Effector memory CD8-positive, alpha-beta T cell (primary cell): ENCODE data around the gene DUSP1.

Source experiments
- ATAC-seq: fragments of 150-1000 bp; cut with Tn5 transposase; replicated peaks from 2 replicates; pipeline ENCODE4 v1.10.0; 2021; ENCODE audit warnings: mild to moderate bottlenecking, moderate library complexity
- DNase-seq, 3 experiments: peaks; one replicate each; pipeline ENCODE4 v3.0.0; 2021
- H3K27ac Mint-ChIP-seq, 2 donors: one replicate each; pipeline ENCODE4 v1.8.0; 2022; ENCODE audit warnings: mild to moderate bottlenecking in 2 of 2, mixed read lengths in 2 of 2, moderate library complexity in 2 of 2
- H3K27me3 Mint-ChIP-seq, 2 donors: one replicate each; pipeline ENCODE4 v1.8.0; 2022; ENCODE audit warnings: mixed read lengths in 2 of 2
- H3K36me3 Mint-ChIP-seq: one replicate; pipeline ENCODE4 v1.8.0; 2022; ENCODE audit warnings: mild to moderate bottlenecking, moderate library complexity, mixed read lengths; ENCODE audit not compliant: insufficient read depth
- H3K4me1 Mint-ChIP-seq, 2 donors: one replicate each; pipeline ENCODE4 v1.8.0; 2022; ENCODE audit warnings: low read depth in 2 of 2, mixed read lengths in 2 of 2
- H3K4me3 Mint-ChIP-seq, 2 donors: one replicate each; pipeline ENCODE4 v1.8.0; 2022; ENCODE audit warnings: mild to moderate bottlenecking in 2 of 2, mixed read lengths in 2 of 2, moderate library complexity in 2 of 2
- H3K9me3 Mint-ChIP-seq, 2 donors: one replicate each; pipeline ENCODE4 v1.8.0; 2022; ENCODE audit warnings: mixed read lengths in 2 of 2

DUSP1 gene

DNA sequence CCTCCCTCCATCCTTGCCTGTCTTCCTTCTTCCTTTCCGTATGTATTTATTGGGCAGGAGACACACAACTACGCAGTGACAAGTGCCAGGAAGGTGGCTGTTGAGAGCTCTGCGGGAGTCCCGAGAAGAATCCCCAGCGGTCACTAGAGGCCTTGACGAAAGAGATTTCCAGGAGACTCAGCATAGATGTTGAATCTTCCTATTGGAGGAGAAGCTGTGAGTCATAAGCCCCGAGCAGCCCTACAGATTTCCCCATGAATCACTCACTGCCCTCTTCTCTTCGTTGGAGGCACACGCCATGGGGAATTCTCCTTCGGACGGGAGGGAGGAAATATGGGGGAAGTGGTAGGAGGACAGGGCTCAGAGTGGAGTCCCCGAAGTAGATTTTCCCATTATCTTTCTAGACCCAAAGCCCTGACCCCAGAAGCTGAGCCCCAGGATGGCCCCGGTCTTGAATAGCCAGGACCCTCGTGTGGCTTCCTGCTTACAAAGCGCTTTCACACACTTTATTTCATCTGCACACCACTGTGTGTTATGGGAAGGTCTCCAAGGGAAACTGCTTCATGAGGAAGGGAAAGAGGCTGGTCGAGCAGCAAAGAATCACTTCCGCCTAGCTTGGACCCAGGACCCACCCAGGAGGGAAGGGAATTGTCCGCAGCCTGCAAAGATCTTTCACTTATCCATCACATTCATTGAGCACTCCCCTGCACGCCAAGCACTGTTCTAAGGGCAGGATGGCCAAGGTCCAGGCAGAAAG lies 12.7 kb downstream of the DUSP1 start:
- ATAC-seq (no peak), DNase-seq (no peak)
- H3K9me3 Mint-ChIP-seq = no peaks in the 10 kb centered on the region
- H3K4me1 Mint-ChIP-seq = peaks cover 0 to 2% of the 10 kb centered on the region in 2 donors
- no peak overlapping the region for H3K4me3 Mint-ChIP-seq
- peak overlapping the region in 1 of 2 donors; percentile 58 for H3K27ac Mint-ChIP-seq
- peaks cover 2% of the 10 kb centered on the region for H3K36me3 Mint-ChIP-seq
- H3K27me3 Mint-ChIP-seq = peaks cover 0 to 10% of the 10 kb centered on the region in 2 donors

- peaks cover 0 to 10% of the 10 kb centered on the region in 2 donors for H3K27me3 Mint-ChIP-seq
- H3K4me3 Mint-ChIP-seq = no peak overlapping the region
- peak overlapping the region in 1 of 2 donors; percentile 16 for H3K27ac Mint-ChIP-seq
- peaks cover 0 to 4% of the 10 kb centered on the region in 2 donors for H3K4me1 Mint-ChIP-seq
- ATAC-seq (no peak), DNase-seq (no peak)
- no peaks in the 10 kb centered on the region for H3K9me3 Mint-ChIP-seq
- no peaks in the 10 kb centered on the region for H3K36me3 Mint-ChIP-seq
Observed at GRCh38 chr5:172757394-172758010, 13.5 kb downstream of the DUSP1 start.

- DNase-seq (no peak), ATAC-seq (no peak)
- Mint-ChIP-seq H3K27me3 (peaks cover 0 to 10% of the 10 kb centered on the region in 2 donors), H3K4me1 (peaks cover 0 to 4% of the 10 kb centered on the region in 2 donors), H3K27ac (no peak overlapping the region), H3K36me3 (no peaks in the 10 kb centered on the region), H3K9me3 (no peaks in the 10 kb centered on the region), H3K4me3 (no peak overlapping the region)
Observed at GRCh38 chr5:172756764-172757393, 14.1 kb downstream of the DUSP1 start.

DNA sequence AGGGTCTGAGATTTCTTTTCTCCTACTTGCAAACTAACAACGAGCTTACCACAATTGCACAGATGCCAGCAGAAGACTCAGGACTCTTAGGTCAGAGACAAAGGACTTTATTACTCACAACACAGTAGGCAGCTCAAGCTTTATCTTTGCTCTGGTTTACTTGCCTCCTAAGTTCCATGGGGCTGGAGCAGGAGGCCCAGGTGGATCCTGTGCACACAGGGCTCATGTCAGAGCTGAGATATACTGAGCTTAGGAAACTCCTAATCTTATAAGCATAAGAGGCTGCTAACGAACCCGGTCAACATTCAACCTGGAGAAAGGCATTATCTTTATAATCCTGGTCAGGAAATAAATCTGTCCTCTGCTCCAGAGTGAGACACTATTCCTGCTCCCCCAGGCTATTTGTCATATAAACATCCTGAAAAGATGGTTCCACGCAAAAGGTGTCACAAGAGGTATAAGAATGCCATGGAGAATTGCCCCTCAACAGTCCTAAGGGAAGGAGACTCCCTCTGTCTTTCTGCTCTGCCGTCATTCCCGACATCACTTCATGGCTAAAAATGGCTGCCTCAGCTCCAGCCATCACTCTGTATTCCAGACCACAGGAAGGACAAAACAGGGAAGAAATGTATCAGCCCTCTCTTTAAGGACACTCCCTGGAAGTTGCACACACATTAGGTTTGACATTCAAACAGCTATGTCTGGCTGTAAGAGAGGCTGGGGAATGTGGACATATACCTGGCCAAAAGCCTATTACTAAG lies 16.2 kb downstream of the DUSP1 start:
- no peak overlapping the region for H3K27ac Mint-ChIP-seq
- peaks cover 0 to 19% of the 10 kb centered on the region in 2 donors for H3K27me3 Mint-ChIP-seq
- H3K36me3 Mint-ChIP-seq = peaks cover 3% of the 10 kb centered on the region
- peaks cover 0 to 9% of the 10 kb centered on the region in 2 donors for H3K4me1 Mint-ChIP-seq
- DNase-seq (no peak), ATAC-seq (no peak)
- no peaks in the 10 kb centered on the region for H3K9me3 Mint-ChIP-seq
- H3K4me3 Mint-ChIP-seq = no peak overlapping the region

DNA sequence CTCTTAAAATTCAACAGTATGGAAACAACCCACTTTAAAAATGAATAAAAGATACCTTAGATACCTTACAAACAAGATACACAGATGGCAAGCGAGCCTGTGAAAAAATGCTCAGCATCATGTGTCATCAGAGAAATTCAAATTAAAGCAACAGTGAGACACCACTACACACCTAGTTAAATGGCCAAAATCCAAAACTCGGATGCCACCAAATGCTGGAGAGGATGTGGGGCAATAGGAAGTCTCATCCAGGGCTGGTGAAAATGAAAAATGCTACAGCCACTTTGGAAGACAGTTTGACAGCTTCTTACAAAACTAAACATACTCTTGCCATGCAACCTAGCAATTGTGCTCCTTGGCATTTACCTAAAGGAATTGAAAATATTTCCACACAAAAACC lies 17.9 kb downstream of the DUSP1 start:
- no peak for ATAC-seq
- no peak overlapping the region for H3K27ac Mint-ChIP-seq
- no peak overlapping the region for H3K4me3 Mint-ChIP-seq
- peaks cover 0 to 19% of the 10 kb centered on the region in 2 donors for H3K27me3 Mint-ChIP-seq
- H3K4me1 Mint-ChIP-seq = peaks cover 0 to 8% of the 10 kb centered on the region in 2 donors
- H3K36me3 Mint-ChIP-seq = peaks cover 3% of the 10 kb centered on the region
- H3K9me3 Mint-ChIP-seq = no peaks in the 10 kb centered on the region
- no peak for DNase-seq

DNA sequence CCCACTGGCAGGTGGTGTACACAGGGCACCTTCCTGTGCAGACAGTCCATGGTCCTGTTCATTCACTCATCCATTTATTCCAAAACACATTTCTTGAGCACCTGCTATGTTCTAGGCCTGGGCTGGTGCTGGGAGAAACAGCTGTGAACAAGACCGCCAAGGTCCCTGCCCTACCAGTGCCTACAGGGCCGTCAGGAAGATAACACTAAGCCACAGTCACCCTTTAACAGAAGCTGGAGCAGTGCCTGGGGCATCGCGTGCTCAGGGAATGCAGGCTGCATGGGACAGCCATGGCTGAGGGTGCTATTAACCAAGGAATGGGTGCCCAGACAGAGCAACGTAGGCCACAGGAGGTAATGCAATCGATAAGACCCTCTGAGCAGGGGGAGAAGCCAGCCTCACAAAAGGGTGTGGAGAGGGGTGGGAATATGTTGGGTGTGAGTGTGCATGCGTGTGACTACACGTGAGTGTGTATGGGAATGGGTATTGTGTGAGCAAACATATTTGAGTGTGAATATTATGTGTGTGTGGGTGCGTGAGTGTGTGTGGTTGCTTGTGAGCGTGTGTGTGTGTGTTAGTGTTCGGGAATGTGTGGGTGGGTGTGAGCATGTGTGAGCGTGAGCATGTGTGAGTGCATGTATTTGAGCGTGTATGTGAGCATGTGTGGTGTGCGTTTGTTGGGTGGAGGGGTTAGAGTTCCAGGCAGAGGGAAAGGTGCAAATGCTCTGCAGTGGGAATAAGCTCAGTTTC lies 19.1 kb downstream of the DUSP1 start:
- ATAC-seq (no peak), DNase-seq (no peak)
- Mint-ChIP-seq H3K4me3 (no peak overlapping the region), H3K27me3 (peaks cover 0 to 10% of the 10 kb centered on the region in 2 donors), H3K36me3 (peaks cover 3% of the 10 kb centered on the region), H3K4me1 (peaks cover 0 to 6% of the 10 kb centered on the region in 2 donors), H3K27ac (no peak overlapping the region), H3K9me3 (peaks cover 0 to 3% of the 10 kb centered on the region in 2 donors)

DNA sequence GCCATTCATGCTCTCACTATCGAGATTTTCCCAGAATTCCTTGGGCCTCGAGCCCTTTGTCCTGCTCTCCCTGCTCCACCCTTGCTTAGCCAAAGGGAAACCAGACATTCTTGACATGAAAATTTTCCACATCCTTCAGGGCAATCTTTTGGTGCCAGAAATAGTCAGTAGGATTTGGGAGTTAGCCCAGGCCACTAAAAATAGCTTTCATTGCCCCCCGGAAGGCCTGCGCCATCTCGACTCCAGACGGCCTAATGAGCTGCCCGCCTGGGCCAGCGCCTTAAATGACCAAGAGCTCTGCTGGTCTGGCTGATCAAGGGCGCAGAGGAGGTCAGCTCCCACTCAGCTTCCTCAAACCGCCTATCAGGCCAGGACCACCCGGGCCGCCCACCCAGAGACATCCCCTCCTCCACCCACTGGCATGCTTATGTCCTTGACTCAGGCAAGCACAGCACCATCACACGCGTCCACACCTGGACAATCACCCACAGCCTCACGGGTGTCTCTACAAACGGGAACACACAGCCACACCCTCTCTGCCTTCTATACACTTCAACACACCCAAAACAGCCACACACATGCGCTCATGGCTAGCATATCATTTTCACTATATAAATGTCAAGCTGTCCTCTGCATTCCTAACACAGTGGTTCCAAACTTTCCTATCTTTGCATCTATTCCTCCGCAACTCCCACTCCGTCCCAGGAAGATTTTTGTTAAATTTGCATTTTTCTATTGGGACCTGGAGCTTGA lies 20.9 kb downstream of the DUSP1 start:
- peak overlapping the region in 1 of 2 donors; percentile 16 for H3K27ac Mint-ChIP-seq
- peaks cover 0 to 10% of the 10 kb centered on the region in 2 donors for H3K27me3 Mint-ChIP-seq
- H3K36me3 Mint-ChIP-seq = peaks cover 3% of the 10 kb centered on the region
- no peak overlapping the region for H3K4me3 Mint-ChIP-seq
- H3K9me3 Mint-ChIP-seq = peaks cover 0 to 3% of the 10 kb centered on the region in 2 donors
- peaks cover 0 to 9% of the 10 kb centered on the region in 2 donors for H3K4me1 Mint-ChIP-seq
- ATAC-seq = no peak
- DNase-seq = no peak

GRCh38 chr5:172749076-172749475 lies 21.9 kb downstream of the DUSP1 start:
- ATAC-seq (no peak), DNase-seq (no peak)
- H3K4me1 Mint-ChIP-seq = peaks cover 4 to 16% of the 10 kb centered on the region in 2 donors
- H3K9me3 Mint-ChIP-seq = peaks cover 0 to 3% of the 10 kb centered on the region in 2 donors
- H3K27me3 Mint-ChIP-seq = peaks cover 0 to 10% of the 10 kb centered on the region in 2 donors
- H3K27ac Mint-ChIP-seq = no peak overlapping the region
- H3K4me3 Mint-ChIP-seq = no peak overlapping the region
- peaks cover 3% of the 10 kb centered on the region for H3K36me3 Mint-ChIP-seq

GRCh38 chr5:172748341-172748843 lies 22.6 kb downstream of the DUSP1 start:
- DNase-seq (no peak), ATAC-seq (no peak)
- Mint-ChIP-seq H3K4me3 (no peak overlapping the region), H3K27me3 (peaks cover 0 to 10% of the 10 kb centered on the region in 2 donors), H3K27ac (no peak overlapping the region), H3K9me3 (peaks cover 0 to 3% of the 10 kb centered on the region in 2 donors), H3K4me1 (peaks cover 4 to 22% of the 10 kb centered on the region in 2 donors), H3K36me3 (peaks cover 7% of the 10 kb centered on the region)

DNA sequence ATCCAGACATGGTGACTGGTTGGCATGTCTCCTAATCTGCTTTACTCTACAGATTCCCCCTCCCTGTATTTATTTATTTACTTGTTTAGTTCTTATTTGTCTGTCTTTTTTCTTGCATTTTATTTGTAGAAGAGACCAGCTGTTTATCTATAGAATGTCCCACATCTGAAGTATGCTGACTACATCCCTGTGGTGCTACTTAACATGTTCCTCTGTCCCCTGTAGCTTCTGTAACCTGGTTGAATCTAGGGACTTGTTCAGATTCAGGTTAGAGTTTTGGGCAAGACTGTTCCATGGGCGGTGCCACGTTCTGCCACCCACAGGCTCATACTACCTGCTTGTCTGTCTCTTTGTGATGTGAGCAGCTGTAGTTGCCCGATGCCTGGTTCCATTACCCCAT lies 23.5 kb downstream of the DUSP1 start:
- H3K9me3 Mint-ChIP-seq = peaks cover 0 to 3% of the 10 kb centered on the region in 2 donors
- no peak for ATAC-seq
- DNase-seq = no peak
- no peak overlapping the region for H3K4me3 Mint-ChIP-seq
- H3K27ac Mint-ChIP-seq = no peak overlapping the region
- H3K36me3 Mint-ChIP-seq = peaks cover 7% of the 10 kb centered on the region
- H3K4me1 Mint-ChIP-seq = peaks cover 4 to 24% of the 10 kb centered on the region in 2 donors
- peaks cover 0 to 10% of the 10 kb centered on the region in 2 donors for H3K27me3 Mint-ChIP-seq

GRCh38 chr5:172746725-172747124 lies 24.3 kb downstream of the DUSP1 start:
- H3K27ac Mint-ChIP-seq = no peak overlapping the region
- DNase-seq = no peak
- peaks cover 4 to 22% of the 10 kb centered on the region in 2 donors for H3K4me1 Mint-ChIP-seq
- peaks cover 0 to 3% of the 10 kb centered on the region in 2 donors for H3K9me3 Mint-ChIP-seq
- H3K27me3 Mint-ChIP-seq = peaks cover 0 to 10% of the 10 kb centered on the region in 2 donors
- no peak for ATAC-seq
- H3K4me3 Mint-ChIP-seq = no peak overlapping the region
- peaks cover 7% of the 10 kb centered on the region for H3K36me3 Mint-ChIP-seq

GRCh38 chr5:172745838-172746237 lies 25.2 kb downstream of the DUSP1 start:
- no peak overlapping the region for H3K27ac Mint-ChIP-seq
- H3K36me3 Mint-ChIP-seq = peaks cover 4% of the 10 kb centered on the region
- ATAC-seq = no peak
- peaks cover 6 to 10% of the 10 kb centered on the region in 2 donors for H3K27me3 Mint-ChIP-seq
- DNase-seq = no peak
- H3K9me3 Mint-ChIP-seq = peaks cover 0 to 3% of the 10 kb centered on the region in 2 donors
- H3K4me3 Mint-ChIP-seq = no peak overlapping the region
- H3K4me1 Mint-ChIP-seq = peaks cover 7 to 24% of the 10 kb centered on the region in 2 donors
